Gastrocnemius medialis (tissue), 4 donors: ENCODE data around the gene E2F3. TPM values are rescaled to one million over a fixed set of nuclear protein-coding genes. Genes with fewer than 3 reads are reported as not detected.

ENCODE experiments used
- ATAC-seq, 2 donors: fragments of 150-250 bp; one replicate each; pipeline ENCODE4 v1.9.1; 2016
- DNase-seq, 2 donors: peaks; one replicate each; pipeline ENCODE4 v3.0.0-alpha.2; 2019
- H3K27ac ChIP-seq, 4 donors: fragments of 200-600 bp; sonication (generic); 1 replicate in 1 of 4; 2 replicates in 3 of 4; pipeline ENCODE4 v1.5.1; 2016 to 2018; ENCODE audit warnings: mild to moderate bottlenecking in 2 of 4, moderate library complexity in 1 of 4
- H3K27me3 ChIP-seq, 3 donors: fragments of 200-600 bp; sonication (generic) in 2 of 3; 1 replicate in 1 of 3; 2 replicates in 2 of 3; pipeline versions ENCODE4 v1.5.1 to v1.6.0; 2016 to 2019; ENCODE audit warnings: mild to moderate bottlenecking in 1 of 3, moderate library complexity in 1 of 3
- H3K36me3 ChIP-seq, 2 donors: fragments of 200-600 bp; sonication (generic) in 1 of 2; one replicate each; pipeline ENCODE4 v1.5.1; 2017 to 2018
- H3K4me1 ChIP-seq, 2 donors: fragments of 200-600 bp; sonication (generic) in 1 of 2; one replicate each; pipeline ENCODE4 v1.5.1; 2016 to 2017; ENCODE audit warnings: mild to moderate bottlenecking in 2 of 2
- H3K4me3 ChIP-seq, 4 donors: fragments of 200-600 bp; sonication (generic) in 3 of 4; 1 replicate in 1 of 4; 2 replicates in 3 of 4; pipeline ENCODE4 v1.5.1; 2016 to 2019; ENCODE audit warnings: mild to moderate bottlenecking in 2 of 4
- H3K9me3 ChIP-seq, 3 donors: fragments of 200-600 bp; sonication (generic) in 2 of 3; 1 replicate in 1 of 3; 2 replicates in 2 of 3; pipeline ENCODE4 v1.5.1; 2016 to 2019
- CTCF ChIP-seq, 5 experiments: fragments of 450-650 bp in 3 of 5; fragments of 200-600 bp in 2 of 5; sonication (generic) in 2 of 5; IDR thresholded peaks in 4 of 5; conservative IDR thresholded peaks in 1 of 5; 1 replicate in 4 of 5; 2 replicates in 1 of 5; pipeline ENCODE4 v1.5.1; 2016 to 2019; ENCODE audit warnings: antibody characterized with exemption in 5 of 5, mild to moderate bottlenecking in 3 of 5, moderate library complexity in 3 of 5
- POLR2A ChIP-seq, 2 donors: fragments of 450-650 bp; IDR thresholded peaks; one replicate each; pipeline ENCODE4 v1.6.1; 2017; ENCODE audit warnings: antibody characterized with exemption in 2 of 2, mild to moderate bottlenecking in 2 of 2, moderate library complexity in 2 of 2
- in situ Hi-C, 4 donors: fragments of 200-750 bp; cut with MboI; loops; one replicate each; pipeline versions ENCODE4 v1.15.0 to v1.8.0; 2017; ENCODE audit warnings: low sequenced_read_pairs in 4 of 4
- intact Hi-C: fragments of 100-400 bp; cut with DNase I; formaldehyde crosslinking; loops from one replicate; pipeline ENCODE4 v1.15.1; 2023; ENCODE audit warnings: low total_unique reads
- total RNA-seq, 4 donors: library from RNA; depleted of rRNA; stranded (reverse); fragments of >200 nt; gene quantifications; one replicate each; pipeline versions ENCODE4 v1.1.0 to v1.2.3, GENCODE V29; 2016

Gene E2F3
- total RNA-seq, 4 donors from 2014 or later = 5.4 to 13.6 (median 10.7) TPM

- Histone ChIP-seq H3K4me3 (no peak overlapping the region), H3K4me1 (peaks cover 20 to 25% of the 10 kb centered on the region in 2 donors), H3K27ac (peak overlapping the region in 2 of 4 donors; percentile 27 to 75), H3K9me3 (no peaks in the 10 kb centered on the region), H3K27me3 (no peaks in the 10 kb centered on the region), H3K36me3 (peaks cover 0 to 12% of the 10 kb centered on the region in 2 donors)
- in situ Hi-C loops (loop anchor here in 2 of 4 donors (25.0 kb wide), 1 partner anchor 456 kb away; no protein-coding TSS in a partner anchor), intact Hi-C loops (no loop called here)
- TF ChIP-seq CTCF (IDR thresholded peaks at IDR 0.05 in 4 of 5, conservative IDR thresholded peaks at IDR 0.05 in 1 of 5) (no peak), POLR2A (IDR thresholded peaks at IDR 0.05) (no peak)
- ATAC-seq = no peak
- DNase-seq = no peak
Measured at GRCh38 chr6:20542927-20543602, 141.4 kb downstream of the E2F3 start.

Other genes starting within 250 kb of the E2F3 start
- 1 to 10 TPM in 3 of 4 donors, under 1 TPM in 1; 0.61 to 1.8 (median 1.1) TPM for gene MBOAT1, start 189.4 kb upstream of the E2F3 start, total RNA-seq
- gene CDKAL1, start 132.6 kb downstream of the E2F3 start, total RNA-seq = 10 to 100 TPM in 3 of 4 donors, 1 to 10 TPM in 1; 9.6 to 17.0 (median 11.4) TPM